GOT3 (cell line): ENCODE results near the gene AGFG2.
"Not testable (repeated sequence)": the region's sequence is repeated elsewhere in the genome, so short reads cannot be mapped to it uniquely, and the experiment has no call there.

Experiments used
- DNase-seq: peaks from one replicate; lab custom pipeline; 2025; ENCODE audit warnings: mixed read lengths; lab: John Stamatoyannopoulos, UW

Gene AGFG2

GRCh38 chr7:100552532-100552931 is 13.5 kb downstream of the AGFG2 start:
- no peak for DNase-seq

- no peak for DNase-seq
These were observed 14.0 kb downstream of the AGFG2 start for GRCh38 chr7:100553032-100553431.

- DNase-seq = no peak
These were observed 16.7 kb downstream of the AGFG2 start for GRCh38 chr7:100555701-100556100.

- DNase-seq = no peak
These were observed 17.5 kb downstream of the AGFG2 start for GRCh38 chr7:100556541-100556940.

- DNase-seq = no peak
These were observed 20.1 kb downstream of the AGFG2 start for GRCh38 chr7:100559127-100559526.

GRCh38 chr7:100561491-100562194 is 22.6 kb downstream of the AGFG2 start:
- DNase-seq = no peak

- DNase-seq = no peak
These were observed 23.4 kb downstream of the AGFG2 start for GRCh38 chr7:100562195-100563099.

GRCh38 chr7:100563100-100563564 is 24.1 kb downstream of the AGFG2 start:
- no peak for DNase-seq

- DNase-seq = no peak
These were observed 24.9 kb downstream of the AGFG2 start for GRCh38 chr7:100563809-100564400.

- not testable (repeated sequence) for DNase-seq
These were observed 25.4 kb downstream of the AGFG2 start for GRCh38 chr7:100564405-100564804.

GRCh38 chr7:100565133-100565571 is 26.1 kb downstream of the AGFG2 start:
- no peak for DNase-seq

GRCh38 chr7:100566018-100566531 is 27.1 kb downstream of the AGFG2 start:
- DNase-seq = no peak

GRCh38 chr7:100567031-100567730 is 28.2 kb downstream of the AGFG2 start:
- DNase-seq = no peak

- no peak for DNase-seq
These were observed 28.8 kb downstream of the AGFG2 start for GRCh38 chr7:100567751-100568175.

- no peak for DNase-seq
These were observed 29.3 kb downstream of the AGFG2 start for GRCh38 chr7:100568176-100568895.

- no peak for DNase-seq
These were observed 30.2 kb downstream of the AGFG2 start for GRCh38 chr7:100568896-100569844.

- DNase-seq = no peak
These were observed 32.2 kb downstream of the AGFG2 start for GRCh38 chr7:100570954-100571828.

- DNase-seq = no peak
These were observed 32.8 kb downstream of the AGFG2 start for GRCh38 chr7:100571829-100572116.
